BE2C (cell line): ENCODE measurements around the gene WIPI1.
"Not testable (repeated sequence)": the region's sequence is repeated elsewhere in the genome, so short reads cannot be mapped to it uniquely, and the experiment has no call there.

Source experiments
- DNase-seq: peaks from one replicate; pipeline ENCODE4 v3.0.0-alpha.2; 2020
- H3K27me3 ChIP-seq: fragments of 250-450 bp; sonication (Bioruptor Pico); 2 replicates; pipeline ENCODE4 v1.5.1; 2020; ENCODE audit warnings: mild to moderate bottlenecking
- H3K36me3 ChIP-seq: fragments of 250-450 bp; sonication (Bioruptor Pico); 2 replicates; pipeline ENCODE4 v1.5.1; 2020; ENCODE audit warnings: mild to moderate bottlenecking
- H3K4me1 ChIP-seq: fragments of 250-450 bp; sonication (Bioruptor Pico); 2 replicates; pipeline ENCODE4 v1.5.1; 2020
- H3K4me3 ChIP-seq: 2 replicates; pipeline ENCODE4 v1.5.1; 2011; ENCODE audit warnings: low read depth, low read length
- H3K9me3 ChIP-seq: fragments of 250-450 bp; sonication (Bioruptor Pico); 2 replicates; pipeline ENCODE4 v1.5.1; 2020
- TF ChIP-seq, protein P1 (sequence below): IDR thresholded peaks from 2 replicates; pipeline ENCODE4 v1.5.1; 2012; ENCODE audit warnings: mild to moderate bottlenecking, low read depth, low read length

WIPI1 gene

DNA sequence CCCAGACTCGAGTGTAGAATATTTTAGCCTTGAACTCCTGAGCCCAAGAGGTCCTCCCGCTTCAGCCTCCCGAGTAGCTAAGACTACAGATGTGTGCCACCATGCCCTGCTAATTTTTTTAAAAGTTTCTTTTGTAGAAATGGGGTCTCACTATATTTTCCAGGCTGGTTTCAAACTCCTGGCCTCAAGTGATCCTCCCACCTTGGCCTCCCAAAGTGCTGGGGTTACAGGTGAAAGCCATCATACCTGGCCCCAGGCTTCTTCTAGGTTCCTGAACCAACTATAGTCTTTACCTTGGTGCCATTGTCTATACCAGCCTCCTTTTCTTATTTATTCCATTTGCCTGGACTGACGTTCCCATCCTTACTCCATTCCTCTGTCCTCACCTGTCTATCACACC lies 37.8 kb upstream of the WIPI1 start:
- Histone ChIP-seq H3K27me3 (no peaks in the 10 kb centered on the region), H3K4me3 (no peak overlapping the region), H3K36me3 (no peaks in the 10 kb centered on the region), H3K4me1 (no peaks in the 10 kb centered on the region), H3K9me3 (0 out of 2 replicates have a peak, but pooled peaks cover 3% of the 10 kb centered on the region)
- no peak for DNase-seq
- TF ChIP-seq, protein P1, sequence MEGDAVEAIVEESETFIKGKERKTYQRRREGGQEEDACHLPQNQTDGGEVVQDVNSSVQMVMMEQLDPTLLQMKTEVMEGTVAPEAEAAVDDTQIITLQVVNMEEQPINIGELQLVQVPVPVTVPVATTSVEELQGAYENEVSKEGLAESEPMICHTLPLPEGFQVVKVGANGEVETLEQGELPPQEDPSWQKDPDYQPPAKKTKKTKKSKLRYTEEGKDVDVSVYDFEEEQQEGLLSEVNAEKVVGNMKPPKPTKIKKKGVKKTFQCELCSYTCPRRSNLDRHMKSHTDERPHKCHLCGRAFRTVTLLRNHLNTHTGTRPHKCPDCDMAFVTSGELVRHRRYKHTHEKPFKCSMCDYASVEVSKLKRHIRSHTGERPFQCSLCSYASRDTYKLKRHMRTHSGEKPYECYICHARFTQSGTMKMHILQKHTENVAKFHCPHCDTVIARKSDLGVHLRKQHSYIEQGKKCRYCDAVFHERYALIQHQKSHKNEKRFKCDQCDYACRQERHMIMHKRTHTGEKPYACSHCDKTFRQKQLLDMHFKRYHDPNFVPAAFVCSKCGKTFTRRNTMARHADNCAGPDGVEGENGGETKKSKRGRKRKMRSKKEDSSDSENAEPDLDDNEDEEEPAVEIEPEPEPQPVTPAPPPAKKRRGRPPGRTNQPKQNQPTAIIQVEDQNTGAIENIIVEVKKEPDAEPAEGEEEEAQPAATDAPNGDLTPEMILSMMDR = no peak

DNA sequence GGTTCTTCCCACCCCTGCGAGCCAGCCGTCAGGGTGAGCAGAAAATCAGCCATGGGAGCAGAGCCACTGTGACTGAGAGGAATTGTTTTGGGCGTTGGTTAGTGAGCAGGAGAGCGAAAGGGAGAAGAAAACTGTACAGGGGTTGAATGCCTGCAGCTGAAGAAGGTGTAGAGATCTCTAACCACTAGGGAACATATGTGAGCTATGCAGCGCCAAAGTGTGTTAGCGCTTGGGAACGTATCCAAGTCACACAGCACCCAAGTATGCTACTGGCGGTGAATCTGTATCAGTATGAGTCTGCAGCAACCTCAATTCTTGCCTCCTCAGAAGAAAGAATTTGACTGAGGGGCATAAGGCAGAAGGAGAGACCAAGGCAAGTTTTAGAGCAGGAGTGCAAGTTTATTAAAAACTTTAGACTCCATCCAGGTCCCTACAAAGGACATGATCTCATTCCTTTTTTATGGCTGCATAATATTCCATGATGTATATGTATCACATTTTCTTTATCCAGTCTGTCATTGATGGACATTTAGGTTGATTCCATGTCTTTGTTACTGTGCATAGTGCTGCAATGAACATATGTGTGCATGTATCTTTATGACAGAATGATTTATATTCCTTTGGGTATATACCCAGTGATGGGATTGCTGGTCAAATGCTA lies 35.2 kb upstream of the WIPI1 start:
- not testable (repeated sequence) for H3K4me1 ChIP-seq, H3K36me3 ChIP-seq, H3K4me3 ChIP-seq, H3K27me3 ChIP-seq, DNase-seq, H3K9me3 ChIP-seq

- H3K9me3 ChIP-seq = 0 out of 2 replicates have a peak, but pooled peaks cover 3% of the 10 kb centered on the region
- H3K4me1 ChIP-seq = no peaks in the 10 kb centered on the region
- H3K4me3 ChIP-seq = peak overlapping the region; percentile 17; the same call in 1 of the 2 replicates
- no peak for DNase-seq
- H3K27me3 ChIP-seq = no peaks in the 10 kb centered on the region; the same call in 1 of the 2 replicates
- H3K36me3 ChIP-seq = no peaks in the 10 kb centered on the region
- TF ChIP-seq, protein P1 = no peak
These were observed 34.3 kb upstream of the WIPI1 start for GRCh38 chr17:68491381-68492231.

DNA sequence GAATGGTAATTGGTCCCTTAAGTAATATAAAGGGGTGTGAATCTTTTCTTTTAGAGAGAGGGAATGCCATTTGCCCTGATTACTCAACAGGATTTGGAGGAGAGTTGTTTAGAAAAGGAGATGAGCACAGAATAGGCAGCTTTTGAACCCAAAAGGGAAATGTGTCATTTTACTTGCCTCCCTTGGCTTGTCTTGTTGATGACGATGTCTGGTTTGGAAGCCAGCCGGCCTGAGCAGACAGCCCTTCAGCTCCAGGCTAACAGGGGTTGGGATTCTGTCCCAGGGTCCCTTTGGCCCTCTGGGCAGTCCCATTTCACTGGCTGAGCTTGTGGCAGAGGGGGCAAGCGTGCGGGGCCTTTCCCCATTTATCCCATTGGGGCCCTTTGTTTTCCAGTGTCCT lies 32.6 kb upstream of the WIPI1 start:
- DNase-seq = no peak
- 0 out of 2 replicates have a peak, but pooled peaks cover 3% of the 10 kb centered on the region for H3K9me3 ChIP-seq
- no peak overlapping the region for H3K4me3 ChIP-seq
- no peaks in the 10 kb centered on the region for H3K36me3 ChIP-seq
- peaks cover 2% of the 10 kb centered on the region for H3K27me3 ChIP-seq
- H3K4me1 ChIP-seq = no peaks in the 10 kb centered on the region
- TF ChIP-seq, protein P1 = no peak

DNA sequence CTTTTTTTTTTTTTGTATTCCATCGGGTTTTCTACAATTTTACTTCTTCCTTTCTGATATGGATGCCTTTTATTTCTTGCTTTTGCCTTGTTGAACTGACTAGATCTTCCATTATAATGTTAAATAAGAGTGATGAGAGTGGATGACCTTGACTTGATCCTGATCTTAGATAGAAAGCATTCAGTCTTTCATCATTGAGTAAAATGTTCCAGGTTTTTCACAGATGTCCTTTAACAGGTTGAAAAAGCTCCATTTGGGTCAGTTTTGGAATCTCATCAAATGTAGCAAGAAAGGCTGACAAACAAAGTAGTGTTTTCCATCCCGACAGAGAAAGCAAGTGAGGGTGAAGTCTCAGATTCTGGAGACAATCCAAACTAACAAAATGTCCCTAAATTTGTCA lies 27.2 kb upstream of the WIPI1 start:
- no peak for DNase-seq
- Histone ChIP-seq H3K9me3 (no peaks in the 10 kb centered on the region), H3K36me3 (no peaks in the 10 kb centered on the region), H3K27me3 (peaks cover 10% of the 10 kb centered on the region), H3K4me1 (no peaks in the 10 kb centered on the region), H3K4me3 (no peak overlapping the region)
- TF ChIP-seq, protein P1 = no peak

GRCh38 chr17:68482576-68483041 lies 25.3 kb upstream of the WIPI1 start:
- Histone ChIP-seq H3K4me1 (no peaks in the 10 kb centered on the region), H3K9me3 (no peaks in the 10 kb centered on the region), H3K4me3 (no peak overlapping the region), H3K36me3 (no peaks in the 10 kb centered on the region), H3K27me3 (peaks cover 10% of the 10 kb centered on the region)
- TF ChIP-seq, protein P1 = no peak
- DNase-seq = no peak
